ENCODE data around the gene WDR12.
"Not testable (repeated sequence)": the region's sequence is repeated elsewhere in the genome, so short reads cannot be mapped to it uniquely, and the experiment has no call there.

WDR12 gene

DNA sequence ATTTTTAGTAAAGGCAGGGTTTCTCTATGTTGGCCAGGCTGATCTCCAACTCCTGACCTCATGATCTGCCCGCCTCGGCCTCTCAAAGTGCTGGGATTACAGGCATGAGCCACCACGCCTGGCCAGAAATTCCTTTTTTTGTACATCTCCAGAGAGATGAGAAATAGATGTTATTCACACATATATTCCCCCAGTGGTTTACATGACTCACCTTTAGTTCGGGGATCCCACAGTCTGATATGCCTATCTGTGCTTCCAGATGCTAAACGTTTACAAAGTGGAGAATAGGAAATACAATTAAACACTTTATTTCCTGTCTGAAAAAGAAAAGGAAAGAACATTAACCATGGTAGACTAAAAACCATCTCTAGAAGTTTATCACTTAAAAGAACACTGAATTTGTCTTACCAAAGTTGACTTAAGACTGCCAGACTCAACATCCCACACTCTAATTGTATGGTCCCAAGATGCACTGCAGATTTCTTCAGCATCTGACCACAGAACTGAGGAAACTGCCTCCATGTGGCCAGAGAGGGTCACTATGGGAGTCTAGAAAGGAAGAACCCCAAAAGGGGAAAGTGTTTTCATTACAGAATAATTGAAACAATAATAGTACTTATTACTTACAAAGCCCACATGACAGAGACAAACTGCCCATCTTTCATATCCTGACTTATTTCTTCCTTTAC, 27.3 kb downstream of the WDR12 start:
- no peak for DNase-seq

DNA sequence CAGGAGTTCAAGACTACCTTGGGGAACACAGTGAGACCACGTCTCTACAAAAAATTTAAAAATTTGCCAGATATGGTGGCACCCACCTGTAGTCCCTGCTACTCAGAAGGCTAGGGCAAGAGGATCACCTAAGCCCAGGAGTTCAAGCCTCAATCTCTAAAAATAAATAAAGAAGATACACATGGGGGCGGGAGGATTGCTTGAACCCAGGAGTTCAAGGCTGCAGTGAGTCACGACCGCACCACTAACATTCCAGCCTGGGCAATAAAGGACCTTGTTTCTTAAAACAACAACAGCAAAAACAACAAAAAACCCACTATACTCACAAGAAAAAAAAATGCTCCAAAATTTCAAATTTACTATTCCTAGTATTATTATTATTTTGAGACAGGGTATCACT, 29.9 kb downstream of the WDR12 start:
- DNase-seq: no peak

DNA sequence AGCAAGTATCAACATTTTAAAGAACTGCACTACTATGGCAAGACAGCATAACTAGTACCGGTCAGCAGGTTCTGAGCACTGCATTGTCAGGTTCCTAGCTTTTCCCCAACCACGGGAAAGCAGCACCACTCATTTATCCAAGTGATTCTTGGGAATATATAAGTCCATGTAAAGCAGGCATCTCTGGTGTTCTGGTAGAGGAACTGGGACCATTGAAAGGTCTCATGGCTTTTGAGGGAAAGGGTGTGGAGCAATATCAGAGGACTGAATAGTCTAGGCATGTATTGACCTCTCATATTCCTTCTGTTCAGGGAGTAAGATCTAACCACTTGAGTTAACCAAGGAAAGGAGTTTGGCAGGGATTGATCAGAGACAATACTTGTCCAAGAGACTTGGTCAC, 33.8 kb downstream of the WDR12 start:
- DNase-seq: no peak

DNA sequence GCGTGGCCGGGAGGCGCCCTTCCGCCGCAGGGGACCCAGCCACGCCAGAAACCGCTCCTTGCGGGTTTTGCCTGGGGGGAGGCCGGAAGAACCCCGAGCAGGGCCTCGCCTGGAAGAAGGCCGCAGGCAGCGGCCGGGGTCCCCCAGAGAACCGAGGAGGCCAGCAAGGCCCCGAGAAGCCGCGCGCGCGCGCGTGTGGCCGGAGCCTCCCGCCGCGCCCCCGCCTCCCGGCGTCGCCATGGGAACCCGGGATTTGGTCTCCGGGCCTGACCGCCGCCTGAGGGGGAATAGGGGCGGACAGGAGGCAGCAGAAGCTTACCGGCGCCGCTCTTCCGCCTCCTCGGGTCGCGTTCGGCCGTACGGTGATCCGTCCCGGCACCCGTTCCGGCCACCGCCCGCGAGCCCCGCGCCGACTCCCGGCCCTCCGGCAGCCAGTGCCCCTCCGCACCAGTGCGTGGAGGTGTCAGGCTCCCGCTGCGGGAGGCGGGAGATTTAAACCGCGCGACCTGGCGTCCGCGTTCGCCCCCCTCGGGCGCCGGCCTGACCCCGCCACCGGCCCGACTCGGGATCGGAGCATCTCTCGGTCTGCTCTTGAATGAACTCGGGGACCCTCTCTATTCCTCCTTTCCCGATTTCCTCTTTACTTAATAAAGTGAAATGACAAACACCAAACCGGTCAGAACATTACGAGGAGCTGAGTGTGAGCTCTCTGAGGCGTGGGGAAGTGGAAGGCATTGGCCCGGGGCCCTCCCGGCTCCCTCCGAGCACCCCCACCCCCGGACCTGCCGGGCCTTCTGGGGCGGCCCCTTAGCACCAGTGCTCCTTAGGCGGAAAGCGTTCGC, 40.0 kb downstream of the WDR12 start, which contains the start of gene ICA1L:
TSS of gene ICA1L (minus strand) at position 467 of the 842 bp plus-strand sequence. CDS start 42,757 bp downstream, outside the sequence.
- DNase-seq: peak; percentile 60

DNA sequence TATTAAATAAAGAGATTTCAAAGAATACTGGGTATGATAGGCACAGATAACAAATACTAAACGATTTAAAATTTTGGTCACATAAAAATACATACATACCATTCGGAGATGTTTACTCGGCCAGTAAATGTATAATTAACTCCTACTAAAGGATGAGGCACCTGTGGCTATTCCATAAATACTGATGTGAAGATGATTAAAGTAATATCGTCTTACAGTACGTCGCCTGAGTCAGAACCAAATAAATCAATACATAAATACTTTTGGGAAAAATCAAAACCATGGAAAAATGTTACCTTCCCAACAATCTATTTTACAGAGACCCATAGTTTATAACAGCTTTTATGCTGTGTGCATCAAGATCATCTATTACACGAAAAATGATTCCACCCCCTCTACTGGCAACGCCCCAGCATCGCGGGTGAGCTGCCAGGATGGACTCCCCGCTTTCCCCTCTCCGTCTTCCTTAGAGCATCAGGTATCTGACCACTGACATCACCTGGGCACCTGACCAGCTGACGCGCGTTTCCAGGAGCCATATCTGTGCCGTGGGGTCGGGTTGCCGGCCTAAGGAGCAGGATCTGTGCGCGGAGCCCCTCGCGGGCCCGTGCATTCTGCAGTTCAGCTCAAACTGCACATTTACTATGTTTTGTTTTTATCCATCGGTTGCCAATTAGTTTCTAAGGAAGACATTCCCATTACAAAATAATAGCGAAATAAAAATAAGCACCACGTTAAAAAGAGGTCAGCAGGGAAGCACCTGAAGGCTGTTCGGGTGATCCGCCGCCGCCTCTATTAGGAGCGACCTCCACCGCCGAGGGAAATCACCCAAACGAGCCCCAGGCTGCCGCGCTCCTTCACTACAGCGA, 40.8 kb downstream of the WDR12 start:
- peak; percentile 73 for DNase-seq

DNA sequence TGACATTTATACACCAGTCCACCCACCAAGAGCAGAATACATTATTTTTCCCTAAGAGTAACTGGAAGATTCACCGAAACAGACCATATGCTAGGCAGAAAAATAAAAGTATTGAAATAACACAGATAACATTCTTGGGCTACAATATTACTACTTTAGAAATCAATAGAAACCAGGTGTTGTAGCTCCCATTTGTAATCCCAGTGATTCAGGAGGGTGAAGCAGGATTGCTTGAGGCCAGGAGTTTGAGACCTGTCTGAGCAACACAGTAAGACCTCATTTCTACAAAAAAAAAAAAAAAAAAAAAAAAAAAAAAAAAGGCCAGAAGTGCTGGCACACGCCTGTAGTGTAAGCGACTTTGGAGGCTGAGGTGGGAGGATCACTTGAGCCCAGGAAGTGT, 49.5 kb downstream of the WDR12 start:
- DNase-seq: no peak

DNA sequence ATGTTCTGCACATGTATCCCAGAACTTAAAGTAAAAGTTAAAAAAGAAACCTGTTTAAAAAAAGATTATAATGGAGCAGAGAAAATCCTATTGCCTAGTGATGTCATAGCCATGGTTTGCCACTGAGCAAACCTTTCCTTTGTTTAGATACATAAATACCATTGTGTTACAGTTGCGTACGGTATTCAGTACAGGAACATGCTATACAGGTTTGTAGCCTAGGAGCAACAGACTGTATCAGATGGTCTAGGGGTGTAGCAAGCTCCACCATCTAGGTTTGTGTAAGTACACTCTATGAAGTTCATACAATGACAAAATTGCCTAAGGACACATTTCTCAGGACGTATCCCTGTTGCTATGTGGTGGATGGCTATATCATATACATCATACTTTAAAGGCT, 52.9 kb downstream of the WDR12 start:
- DNase-seq: no peak

DNA sequence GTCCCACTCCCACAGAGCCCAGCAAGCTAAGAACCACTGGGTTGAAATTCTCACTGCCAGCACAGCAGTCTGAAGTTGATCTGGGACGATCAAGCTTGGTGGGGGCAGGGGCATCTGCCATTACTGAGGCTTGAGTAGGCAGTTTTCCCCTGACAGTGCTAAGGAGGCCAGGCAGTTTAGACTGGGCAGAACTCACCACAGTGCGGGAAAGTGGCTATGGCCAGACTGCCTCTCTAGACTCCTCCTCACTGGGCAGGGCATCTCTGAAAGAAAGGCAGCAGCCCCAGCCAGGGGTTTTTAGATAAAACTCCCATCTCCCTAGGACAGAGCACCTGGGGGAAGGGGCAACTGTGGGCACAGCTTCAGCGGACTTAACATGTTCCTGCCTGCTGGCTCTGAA, 62.1 kb downstream of the WDR12 start:
- not testable (repeated sequence) for DNase-seq

DNA sequence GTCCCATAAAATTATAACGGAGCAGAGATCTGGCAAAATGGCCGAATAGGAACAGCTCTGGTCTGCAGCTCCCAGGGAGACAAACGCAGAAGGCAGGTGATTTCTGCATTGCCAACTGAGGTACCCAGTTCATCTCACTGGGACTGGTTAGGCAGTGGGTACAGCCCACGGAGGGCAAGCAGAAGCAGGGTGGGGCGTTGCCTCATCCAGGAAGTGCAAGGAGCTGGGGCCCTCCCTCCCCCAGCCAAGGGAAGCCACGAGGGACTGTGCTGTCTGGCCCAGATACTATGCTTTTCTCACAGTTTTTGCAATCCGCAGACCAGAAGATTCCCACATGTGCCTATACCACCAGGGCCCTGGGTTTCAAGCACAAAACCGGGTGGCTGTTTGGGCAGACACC, 62.7 kb downstream of the WDR12 start:
- no peak for DNase-seq

DNA sequence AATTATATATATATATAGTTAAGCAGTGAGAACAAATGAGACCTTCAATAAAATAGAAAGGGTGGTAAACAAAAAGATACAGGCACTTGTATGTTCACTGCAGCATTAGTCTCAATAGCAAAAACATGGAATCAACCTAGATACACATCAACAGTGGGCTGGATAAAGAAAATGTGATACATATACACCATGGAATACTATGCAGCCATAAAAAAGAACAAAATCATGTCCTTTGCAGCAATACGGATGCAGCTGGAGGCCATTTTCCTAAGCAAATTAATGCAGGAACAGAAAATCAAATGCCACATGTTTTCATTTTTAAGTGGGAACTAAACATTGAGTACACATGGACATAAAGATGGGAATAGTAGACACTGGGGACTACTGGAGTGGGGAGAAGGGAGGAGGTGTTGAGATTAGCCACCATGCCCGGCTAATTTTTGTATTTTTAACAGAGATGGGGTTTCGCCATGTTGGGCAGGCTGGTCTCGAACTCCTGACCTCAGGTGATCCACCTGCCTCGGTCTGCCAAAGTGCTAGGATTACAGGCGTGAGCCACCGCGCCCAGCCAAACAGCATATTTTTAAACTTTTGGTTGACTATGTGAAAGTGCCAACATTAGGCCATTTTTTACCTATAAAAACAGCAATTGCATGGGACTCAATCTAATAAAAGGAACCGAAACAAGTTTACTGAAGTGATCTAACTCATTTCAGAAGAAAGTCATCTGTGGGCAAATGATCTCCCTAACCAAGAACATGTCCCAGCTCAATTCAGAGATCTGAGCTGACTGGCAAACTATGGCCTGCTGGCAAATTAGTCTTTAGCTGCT, 63.6 kb downstream of the WDR12 start:
- DNase-seq: no peak

DNA sequence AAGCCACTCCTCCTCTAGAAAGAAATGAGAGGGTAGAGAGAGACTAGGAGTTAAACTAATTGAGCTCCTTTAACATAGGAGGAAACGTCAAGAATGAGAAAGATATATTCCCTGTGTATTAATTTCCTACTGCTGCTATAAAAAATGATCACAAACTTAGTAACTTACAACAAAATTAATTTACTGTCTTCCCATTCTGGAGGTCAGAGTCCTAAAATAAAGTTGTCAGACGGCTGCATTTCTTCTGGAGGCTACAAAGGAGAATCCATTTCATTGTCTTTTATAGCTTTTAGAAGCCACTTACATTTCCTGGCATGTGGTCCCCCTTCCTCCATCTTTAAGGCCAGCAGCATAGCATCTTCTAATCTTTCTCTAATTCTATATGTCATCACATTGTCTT, 66.8 kb downstream of the WDR12 start:
- no peak for DNase-seq

DNA sequence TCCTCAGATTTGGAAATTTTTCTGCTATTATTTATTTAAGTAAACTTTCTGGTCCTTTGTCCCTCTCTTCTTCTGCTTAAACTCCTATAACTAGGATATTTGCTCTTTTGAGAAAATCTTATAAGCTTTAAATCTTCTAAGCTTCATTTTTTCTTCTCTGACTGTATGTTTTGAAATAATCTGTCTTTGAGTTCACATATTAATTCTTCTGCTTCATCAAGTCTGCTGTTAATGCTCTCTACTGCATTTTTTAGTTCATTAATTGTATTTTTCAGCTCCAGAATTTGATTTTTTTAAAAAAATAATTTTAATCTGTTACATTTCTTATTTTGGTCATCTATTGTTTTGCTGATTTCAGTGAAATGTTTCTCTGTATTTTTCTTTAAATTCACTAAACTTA, 68.8 kb downstream of the WDR12 start:
- DNase-seq: no peak

DNA sequence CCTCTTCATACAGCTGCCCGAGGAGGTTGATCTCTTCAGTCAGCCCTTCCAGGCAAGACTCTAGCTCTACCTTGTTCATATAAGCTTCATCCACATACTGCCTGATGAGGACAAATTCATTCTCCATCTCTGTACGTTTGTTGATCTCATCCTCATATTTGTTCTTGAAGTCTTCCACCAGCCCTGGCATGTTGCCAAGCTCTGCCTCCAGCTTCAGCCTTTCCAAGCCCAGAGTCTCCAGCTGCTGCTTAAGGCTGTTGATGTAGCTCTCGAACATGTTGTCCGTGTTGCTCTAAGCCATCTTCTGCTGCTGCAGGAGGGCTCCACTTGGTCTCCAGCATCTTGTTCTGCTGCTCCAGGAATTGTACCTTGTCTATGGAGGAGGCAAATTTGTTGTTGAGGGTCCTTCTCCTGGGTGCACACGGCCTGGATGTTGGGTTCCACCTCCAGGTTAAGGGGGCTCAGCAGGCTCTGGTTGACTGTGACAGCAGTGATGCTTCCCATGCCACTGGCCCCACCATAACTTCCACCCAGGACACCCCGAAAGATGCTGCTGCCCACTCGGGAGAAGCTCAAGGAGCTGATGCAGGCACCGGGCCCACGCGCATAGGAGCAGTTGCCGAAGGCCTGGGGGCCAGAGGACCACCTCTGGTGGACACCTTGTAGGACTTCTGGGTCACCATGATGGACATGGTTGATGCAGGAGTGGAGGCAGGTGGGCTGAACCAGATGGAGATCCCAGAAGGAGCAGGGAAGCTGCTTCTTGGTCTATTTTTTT, 70.2 kb downstream of the WDR12 start:
- DNase-seq: no peak

DNA sequence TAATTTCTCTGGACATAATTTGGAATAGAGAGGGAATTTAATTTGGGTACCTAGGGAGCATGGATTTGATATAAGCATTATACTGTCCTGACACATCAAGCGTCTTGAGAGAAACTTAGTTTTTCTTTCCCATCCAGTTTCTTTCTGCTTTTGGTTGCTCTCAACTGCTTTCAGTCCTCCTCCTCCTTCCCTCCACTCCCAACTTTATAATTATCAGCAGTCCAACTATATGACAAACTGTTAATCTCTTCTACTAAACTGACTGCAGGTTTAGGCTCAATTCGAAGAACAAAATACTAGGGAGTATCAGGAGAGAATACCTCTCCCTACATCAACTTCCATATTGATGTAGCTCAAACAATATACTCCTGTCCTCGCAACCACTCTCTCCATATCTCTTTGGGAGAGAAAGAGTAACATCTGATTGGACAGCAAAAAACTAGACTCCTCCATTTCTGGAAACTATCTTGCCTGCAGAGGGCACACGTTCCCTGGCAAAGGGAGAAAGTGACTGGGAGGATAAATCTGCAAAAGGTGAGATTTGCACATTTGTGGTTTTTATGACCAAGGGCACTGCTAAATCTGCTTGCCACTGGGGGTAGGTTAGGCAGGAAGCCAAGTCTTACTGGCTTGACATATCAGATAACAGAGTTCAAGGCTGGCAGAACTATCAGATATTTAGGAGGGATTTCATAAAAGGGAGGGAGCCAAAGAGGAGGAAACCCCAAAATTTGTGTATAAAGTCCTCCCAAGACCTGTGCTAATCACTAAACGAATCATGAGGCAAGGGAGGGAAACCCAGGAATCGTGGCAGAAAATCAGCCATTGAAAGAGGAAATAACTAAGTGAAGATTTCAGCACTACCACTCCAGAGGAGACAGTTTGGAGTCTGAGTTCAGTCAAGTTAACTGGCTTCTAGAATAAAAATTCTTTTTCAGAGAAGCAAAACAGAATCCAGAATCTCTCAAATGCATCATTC, 79.9 kb downstream of the WDR12 start:
- peak; percentile 47 for DNase-seq

DNA sequence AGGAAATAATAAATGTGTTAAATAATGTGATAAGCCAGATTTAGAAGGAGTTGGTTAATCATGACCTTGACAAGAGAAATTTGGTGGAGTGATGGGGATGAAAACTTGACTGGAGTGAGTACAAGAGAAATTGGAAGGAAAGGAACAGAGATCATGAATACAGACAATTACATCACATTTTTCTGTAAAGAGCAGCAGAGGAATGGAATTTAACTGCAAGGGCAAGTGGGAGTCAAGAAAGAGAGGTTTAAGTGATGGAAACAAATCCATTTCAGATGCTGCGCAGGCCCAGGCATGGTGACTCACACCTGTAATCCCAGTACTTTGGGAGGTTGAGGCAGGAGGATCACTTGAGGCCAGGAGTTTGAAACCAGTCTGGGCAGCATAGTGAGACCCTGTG, 86.6 kb downstream of the WDR12 start:
- no peak for DNase-seq

Data from CD4-positive, alpha-beta T cell treated with Interleukin-17A for 4 hours (primary cell).